Measurements from ENCODE around the gene CRELD2. TPM values are rescaled to one million over a fixed set of nuclear protein-coding genes. Genes with fewer than 3 reads are reported as not detected.

The CRELD2 gene
- total RNA-seq, 1 donor from 2014 or later = 73.9 TPM

DNA sequence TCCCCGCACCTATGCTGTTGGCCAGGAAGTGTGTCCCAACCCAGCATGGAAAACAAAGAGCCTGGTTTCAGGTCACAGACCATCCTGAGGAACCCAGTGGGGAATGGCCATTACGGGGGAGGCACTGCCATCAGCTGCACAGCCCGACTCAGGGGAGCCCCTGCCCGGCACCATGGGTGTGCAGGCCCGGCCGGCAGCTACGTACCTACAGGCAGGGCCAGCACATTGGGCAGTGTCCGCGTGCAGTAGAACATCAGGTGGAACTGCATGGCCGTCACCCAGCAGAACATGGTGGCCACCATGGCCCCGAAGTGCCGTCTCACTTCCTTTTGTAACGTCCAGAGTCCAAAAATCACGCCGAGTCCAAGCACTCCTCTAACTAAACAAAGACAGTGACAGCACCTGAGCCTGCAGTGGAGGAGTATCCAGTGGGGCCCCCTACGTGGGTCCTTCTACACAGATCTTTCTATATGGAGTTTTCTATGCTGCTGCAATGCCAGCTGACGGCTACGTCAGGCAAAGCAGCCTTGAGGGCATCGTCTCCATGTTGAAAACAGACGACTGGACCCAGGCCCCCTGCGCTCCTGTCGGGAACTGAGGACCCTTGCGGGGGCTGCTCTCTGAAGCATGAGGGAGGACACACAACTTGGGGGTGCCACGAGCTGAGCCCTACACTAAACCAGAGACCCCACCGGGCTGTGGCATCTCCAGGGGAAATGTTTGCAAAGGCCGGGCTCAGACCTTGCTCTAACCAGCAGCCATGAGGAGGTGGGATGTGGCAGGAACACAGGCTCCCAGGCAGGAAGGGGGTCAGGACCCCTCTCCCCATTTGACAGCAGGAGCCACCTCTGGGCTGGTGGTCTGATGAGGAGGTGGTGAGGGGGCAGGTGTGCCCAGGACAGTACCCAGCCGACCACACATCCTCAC is 7.9 kb upstream of the CRELD2 start:
- intact Hi-C loops (cut with micrococcal nuclease) = no loop called here

- intact Hi-C loops (cut with micrococcal nuclease) = no loop called here
Measured at GRCh38 chr22:49911881-49912625, 6.4 kb upstream of the CRELD2 start.

DNA sequence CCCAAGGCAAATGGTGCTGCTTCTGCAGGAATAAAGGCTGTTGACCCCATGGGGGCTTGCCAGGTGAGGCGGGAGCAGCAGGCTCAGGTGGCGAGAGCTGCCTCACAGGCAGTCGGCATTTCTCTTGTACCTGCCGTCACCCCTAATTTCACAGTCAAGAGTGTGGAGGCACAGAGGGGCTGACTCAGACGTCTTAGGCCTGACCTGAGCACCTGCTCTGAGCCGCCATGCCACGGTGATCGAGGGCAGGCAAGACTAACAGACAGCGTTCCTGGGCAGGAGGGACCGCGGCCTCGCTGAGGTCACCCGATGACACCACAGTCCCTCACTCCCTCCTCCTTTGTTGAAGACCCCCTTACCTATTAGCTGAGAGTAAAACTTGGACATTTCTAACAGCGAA is 5.4 kb upstream of the CRELD2 start:
- intact Hi-C loops (cut with micrococcal nuclease) = no loop called here

DNA sequence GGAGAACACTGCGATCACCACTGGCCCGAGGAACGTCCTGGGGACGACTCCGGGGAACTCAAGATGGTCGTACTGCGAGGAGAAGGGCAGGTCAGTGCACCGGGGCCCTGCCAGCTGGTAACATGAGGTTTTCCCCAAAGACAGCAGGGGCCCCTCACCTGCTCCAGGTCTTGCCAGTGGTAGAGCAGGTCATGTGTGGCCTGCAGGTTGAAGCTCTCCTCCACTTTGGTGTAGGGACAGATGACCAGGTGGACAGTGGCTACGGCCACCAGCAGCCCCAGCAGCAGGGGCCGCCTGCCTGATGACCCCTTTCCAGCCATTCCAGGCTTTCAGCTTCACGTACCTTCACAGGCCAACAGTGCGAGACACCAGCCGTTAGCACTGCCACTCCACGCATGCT is 5.0 kb upstream of the CRELD2 start:
- intact Hi-C loops (cut with micrococcal nuclease) = no loop called here

- intact Hi-C loops (cut with micrococcal nuclease) = no loop called here
Measured at GRCh38 chr22:49914256-49914655, 4.2 kb upstream of the CRELD2 start.

GRCh38 chr22:49915610-49916009 is 2.8 kb upstream of the CRELD2 start:
- intact Hi-C loops (cut with micrococcal nuclease) = no loop called here

DNA sequence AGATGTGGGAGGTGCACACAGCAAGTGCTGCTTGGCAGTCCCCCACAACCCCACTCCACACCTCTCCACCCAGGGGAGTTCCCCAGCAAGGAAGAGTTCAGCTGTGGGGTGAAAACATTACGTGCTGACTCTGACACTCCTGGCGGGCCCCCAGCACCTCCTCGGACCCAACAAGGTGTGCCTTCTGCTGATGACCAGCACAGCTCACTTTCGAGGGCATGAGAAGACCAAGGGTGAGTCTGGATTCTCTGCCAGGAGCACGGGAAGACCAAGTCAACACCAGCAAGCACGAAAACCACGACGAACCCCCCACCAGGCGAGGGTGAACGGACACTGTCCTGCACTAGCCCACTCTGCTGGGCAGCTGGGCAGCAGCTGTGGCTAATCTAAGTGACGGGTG is 1.6 kb upstream of the CRELD2 start:
- intact Hi-C loops (cut with micrococcal nuclease) = no loop called here

- intact Hi-C loops (cut with micrococcal nuclease) = loop anchor here (1.0 to 2.0 kb wide), 4 partner anchors 17 to 92 kb away; partner anchors contain the start of genes BRD1, PIM3 and ZBED4
Measured at GRCh38 chr22:49918911-49919881, 762 bp downstream of the CRELD2 start.

- intact Hi-C loops (cut with micrococcal nuclease) = no loop called here
Measured at GRCh38 chr22:49920859-49921258, 2.4 kb downstream of the CRELD2 start.

- intact Hi-C loops (cut with micrococcal nuclease) = no loop called here
Measured at GRCh38 chr22:49921508-49922278, 3.3 kb downstream of the CRELD2 start.

DNA sequence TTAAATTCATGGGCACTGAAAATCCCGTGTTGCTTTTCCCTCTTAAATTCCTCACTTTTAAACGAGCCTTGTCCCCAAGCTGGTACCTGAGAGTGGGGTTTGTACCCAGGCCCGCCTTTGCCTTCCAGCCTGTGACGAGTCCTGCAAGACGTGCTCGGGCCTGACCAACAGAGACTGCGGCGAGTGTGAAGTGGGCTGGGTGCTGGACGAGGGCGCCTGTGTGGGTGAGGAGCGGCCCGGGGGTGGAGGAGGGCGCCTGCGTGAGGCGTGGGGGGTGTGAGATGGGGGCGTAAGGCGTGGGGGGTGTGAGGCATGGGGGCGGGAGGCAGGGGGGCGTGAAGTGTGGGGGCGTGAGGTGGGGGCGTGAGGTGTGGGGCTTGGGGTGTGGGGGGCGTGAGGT is 4.0 kb downstream of the CRELD2 start:
- intact Hi-C loops (cut with micrococcal nuclease) = no loop called here

DNA sequence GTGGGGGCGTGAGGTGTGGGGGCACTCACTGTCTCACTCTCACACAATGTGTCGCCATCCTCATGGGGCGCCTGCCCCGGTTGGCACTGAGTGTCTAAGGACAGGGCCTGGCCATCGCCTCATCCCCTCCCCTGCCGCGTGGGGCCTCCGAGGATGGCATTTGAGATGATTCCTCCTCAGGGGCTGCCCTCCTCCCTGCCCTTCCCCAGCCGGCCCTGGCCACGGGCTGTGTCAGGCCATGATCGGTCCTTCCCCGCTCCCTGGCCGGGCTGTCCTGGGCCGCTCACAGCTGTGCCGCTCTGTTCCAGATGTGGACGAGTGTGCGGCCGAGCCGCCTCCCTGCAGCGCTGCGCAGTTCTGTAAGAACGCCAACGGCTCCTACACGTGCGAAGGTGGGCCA is 4.5 kb downstream of the CRELD2 start:
- intact Hi-C loops (cut with micrococcal nuclease) = no loop called here

- intact Hi-C loops (cut with micrococcal nuclease) = no loop called here
Measured at GRCh38 chr22:49923445-49923844, 5.0 kb downstream of the CRELD2 start.

DNA sequence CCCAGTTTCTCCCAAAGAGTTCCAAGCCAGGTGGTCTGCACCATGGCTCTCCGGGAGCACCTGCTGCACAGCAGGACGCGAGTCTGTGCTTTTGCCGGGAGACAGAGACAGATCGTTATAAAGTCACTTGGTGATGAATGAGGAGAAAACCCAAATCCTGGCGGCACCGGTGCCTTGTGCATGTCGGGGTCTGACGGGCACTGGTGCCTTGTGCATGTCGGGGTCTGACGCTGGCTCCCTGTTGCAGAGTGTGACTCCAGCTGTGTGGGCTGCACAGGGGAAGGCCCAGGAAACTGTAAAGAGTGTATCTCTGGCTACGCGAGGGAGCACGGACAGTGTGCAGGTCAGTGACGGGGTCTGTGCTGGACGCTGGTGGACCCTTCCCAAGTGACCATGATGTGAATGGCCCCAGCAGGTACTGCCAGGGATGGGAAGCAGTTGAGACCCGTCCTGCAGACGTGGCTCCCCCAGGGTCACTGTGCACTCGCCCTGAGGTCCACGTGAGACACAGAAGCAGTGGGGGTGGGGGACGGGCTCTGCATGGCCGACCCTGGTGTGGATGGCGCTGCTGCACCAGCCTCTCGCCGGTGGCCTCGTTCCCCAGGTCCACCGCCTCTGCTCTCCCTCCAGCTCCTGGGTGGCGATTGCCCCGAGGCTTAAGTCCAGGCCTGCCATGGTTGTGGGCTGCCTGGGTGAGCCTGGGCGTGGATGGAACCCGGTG is 5.8 kb downstream of the CRELD2 start:
- intact Hi-C loops (cut with micrococcal nuclease) = no loop called here

- intact Hi-C loops (cut with micrococcal nuclease) = loop anchor here (5.0 kb wide), 1 partner anchor 262 kb away; the partner anchor contains the start of gene TRABD
Measured at GRCh38 chr22:49925525-49926128, 7.2 kb downstream of the CRELD2 start.

DNA sequence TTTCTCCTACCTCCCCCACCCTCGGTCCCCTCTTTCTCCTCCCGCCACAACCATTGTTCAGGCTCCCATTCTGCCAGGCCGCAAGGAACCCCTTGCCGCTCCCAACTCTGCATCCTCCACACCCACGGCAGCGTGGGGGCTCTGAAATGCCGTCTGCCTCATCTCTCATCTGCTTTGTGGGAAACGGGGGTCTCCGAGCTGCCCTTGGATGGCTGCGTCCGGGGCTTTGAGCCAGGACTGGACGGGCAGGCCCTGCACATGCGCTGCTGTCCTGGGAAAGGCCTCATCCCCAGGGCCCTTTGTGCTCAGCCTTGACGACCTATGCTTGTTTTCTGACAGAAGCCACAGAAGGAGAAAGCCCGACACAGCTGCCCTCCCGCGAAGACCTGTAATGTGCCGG is 8.5 kb downstream of the CRELD2 start:
- intact Hi-C loops (cut with micrococcal nuclease) = loop anchor here (5.0 kb wide), 1 partner anchor 260 kb away; the partner anchor contains the start of gene TRABD

GRCh38 chr22:49927483-49928184 is 9.2 kb downstream of the CRELD2 start:
- intact Hi-C loops (cut with micrococcal nuclease) = loop anchor here (5.0 kb wide), 1 partner anchor 260 kb away; the partner anchor contains the start of gene TRABD

DNA sequence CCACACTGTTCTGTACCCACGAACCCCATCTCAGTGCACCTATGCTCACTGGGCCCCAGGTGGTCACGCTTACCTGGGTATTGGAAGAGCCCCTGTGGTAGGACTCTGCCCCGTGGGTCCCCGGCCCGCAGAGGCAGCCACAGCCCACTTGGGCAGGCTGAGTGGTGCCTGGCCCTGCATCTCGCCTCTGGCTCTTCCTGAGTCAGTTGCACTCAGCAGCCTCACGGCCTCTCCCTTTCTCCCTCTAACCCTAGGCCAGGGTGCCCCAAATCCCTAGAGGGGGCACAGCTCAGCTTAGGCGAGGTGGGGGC is 9.7 kb downstream of the CRELD2 start:
- intact Hi-C loops (cut with micrococcal nuclease) = loop anchor here (5.0 kb wide), 1 partner anchor 259 kb away; the partner anchor contains the start of gene TRABD
